Naive thymus-derived CD4-positive, alpha-beta T cell (primary cell): Measurements from ENCODE around the gene SLC25A13. TPM values are rescaled to one million over a fixed set of nuclear protein-coding genes. Genes with fewer than 3 reads are reported as not detected.

Experiments used
- ATAC-seq: fragments of 150-1000 bp; cut with Tn5 transposase; 2 replicates; pipeline ENCODE4 v1.10.0; 2021; ENCODE audit warnings: mild to moderate bottlenecking, moderate library complexity
- CTCF ChIA-PET: fragments of 350-600 bp; sonication (Branson Sonifier 250); formaldehyde crosslinking; loops from one replicate; lab custom pipeline; 2021; ENCODE audit warnings: antibody characterized with exemption; lab: Charles Lee
- POLR2A ChIA-PET: fragments of 350-600 bp; sonication (Branson Sonifier 250); formaldehyde crosslinking; loops from one replicate; lab custom pipeline; 2021; ENCODE audit warnings: antibody characterized with exemption, inconsistent platforms; lab: Charles Lee
- DNase-seq, 9 donors: peaks; one replicate each; pipeline versions ENCODE4 v3.0.0 to v3.0.0-alpha.2; 2020 to 2022; ENCODE audit warnings: mixed read lengths in 1 of 9
- H3K27ac ChIP-seq: one replicate; pipeline ENCODE4 v1.7.0; 2013; ENCODE audit warnings: mild to moderate bottlenecking, low read depth, low read length, moderate library complexity
- H3K27me3 ChIP-seq, 2 donors: one replicate each; pipeline ENCODE4 v1.7.0; 2013; ENCODE audit warnings: low read length in 2 of 2, mild to moderate bottlenecking in 2 of 2, moderate library complexity in 2 of 2; ENCODE audit not compliant: control insufficient read depth in 2 of 2, insufficient read depth in 2 of 2
- H3K36me3 ChIP-seq, 3 experiments: 1 replicate in 2 of 3; 2 replicates in 1 of 3; pipeline ENCODE4 v1.7.0; 2013; ENCODE audit warnings: low read length in 3 of 3, mild to moderate bottlenecking in 3 of 3, moderate library complexity in 1 of 3; ENCODE audit not compliant: insufficient read depth in 3 of 3, control insufficient read depth in 2 of 3
- H3K4me1 ChIP-seq, 2 donors: one replicate each; pipeline ENCODE4 v1.7.0; 2013; ENCODE audit warnings: low read length in 2 of 2, mild to moderate bottlenecking in 2 of 2, moderate library complexity in 1 of 2; ENCODE audit not compliant: control insufficient read depth in 2 of 2, insufficient read depth in 2 of 2
- H3K4me3 ChIP-seq: 2 replicates; pipeline ENCODE4 v1.7.0; 2013; ENCODE audit warnings: mild to moderate bottlenecking, low read length
- H3K9me3 ChIP-seq, 3 experiments: 1 replicate in 2 of 3; 2 replicates in 1 of 3; pipeline ENCODE4 v1.7.0; 2013; ENCODE audit warnings: low read length in 3 of 3; ENCODE audit not compliant: control insufficient read depth in 2 of 3
- H3K27ac Mint-ChIP-seq, 9 donors: one replicate each; pipeline ENCODE4 v1.8.0; 2020 to 2022; ENCODE audit warnings: mixed read lengths in 9 of 9, mild to moderate bottlenecking in 8 of 9, moderate library complexity in 5 of 9, inconsistent platforms in 2 of 9
- H3K27me3 Mint-ChIP-seq, 5 donors: one replicate each; pipeline ENCODE4 v1.8.0; 2021 to 2022; ENCODE audit warnings: mixed read lengths in 5 of 5, mild to moderate bottlenecking in 1 of 5
- H3K36me3 Mint-ChIP-seq, 5 donors: one replicate each; pipeline ENCODE4 v1.8.0; 2020 to 2022; ENCODE audit warnings: mixed read lengths in 5 of 5, mild to moderate bottlenecking in 3 of 5, inconsistent platforms in 1 of 5
- H3K4me1 Mint-ChIP-seq, 7 donors: one replicate each; pipeline ENCODE4 v1.8.0; 2020 to 2022; ENCODE audit warnings: mixed read lengths in 7 of 7, mild to moderate bottlenecking in 3 of 7, inconsistent platforms in 1 of 7
- H3K4me3 Mint-ChIP-seq, 10 donors: one replicate each; pipeline ENCODE4 v1.8.0; 2020 to 2022; ENCODE audit warnings: mild to moderate bottlenecking in 10 of 10, mixed read lengths in 10 of 10, moderate library complexity in 6 of 10, inconsistent platforms in 2 of 10
- H3K9me3 Mint-ChIP-seq, 11 donors: one replicate each; pipeline ENCODE4 v1.8.0; 2020 to 2022; ENCODE audit warnings: mixed read lengths in 11 of 11, mild to moderate bottlenecking in 4 of 11, inconsistent platforms in 1 of 11, moderate library complexity in 1 of 11
- intact Hi-C, 2 donors: fragments of 100-400 bp; cut with micrococcal nuclease; formaldehyde crosslinking; loops; one replicate each; pipeline ENCODE4 v1.15.1; 2023
- microRNA-seq: library from miRNA; unstranded; fragments of <30 nt; microRNA quantifications from one replicate; pipeline ENCODE4 v1.2.0, GENCODE V29; 2022; ENCODE audit warnings: borderline microRNAs expressed
- polyA plus RNA-seq, 2 donors: library from polyadenylated mRNA; unstranded; fragments of 300-500 nt; fragmentation: Illumina TruSeq; gene quantifications; one replicate each; pipeline ENCODE4 v1.2.3, GENCODE V29; 2021
- total RNA-seq, 6 experiments: library from RNA in 5 of 6; stranded (reverse) in 5 of 6; gene quantifications; 1 replicate in 5 of 6; 2 replicates in 1 of 6; pipeline ENCODE4 v1.2.3 and lab custom pipeline; 2021 to 2026

The SLC25A13 gene
- total and polyA plus RNA-seq, 7 experiments from 2014 or later = 5.7 to 22.5 (median 9.1) TPM

DNA sequence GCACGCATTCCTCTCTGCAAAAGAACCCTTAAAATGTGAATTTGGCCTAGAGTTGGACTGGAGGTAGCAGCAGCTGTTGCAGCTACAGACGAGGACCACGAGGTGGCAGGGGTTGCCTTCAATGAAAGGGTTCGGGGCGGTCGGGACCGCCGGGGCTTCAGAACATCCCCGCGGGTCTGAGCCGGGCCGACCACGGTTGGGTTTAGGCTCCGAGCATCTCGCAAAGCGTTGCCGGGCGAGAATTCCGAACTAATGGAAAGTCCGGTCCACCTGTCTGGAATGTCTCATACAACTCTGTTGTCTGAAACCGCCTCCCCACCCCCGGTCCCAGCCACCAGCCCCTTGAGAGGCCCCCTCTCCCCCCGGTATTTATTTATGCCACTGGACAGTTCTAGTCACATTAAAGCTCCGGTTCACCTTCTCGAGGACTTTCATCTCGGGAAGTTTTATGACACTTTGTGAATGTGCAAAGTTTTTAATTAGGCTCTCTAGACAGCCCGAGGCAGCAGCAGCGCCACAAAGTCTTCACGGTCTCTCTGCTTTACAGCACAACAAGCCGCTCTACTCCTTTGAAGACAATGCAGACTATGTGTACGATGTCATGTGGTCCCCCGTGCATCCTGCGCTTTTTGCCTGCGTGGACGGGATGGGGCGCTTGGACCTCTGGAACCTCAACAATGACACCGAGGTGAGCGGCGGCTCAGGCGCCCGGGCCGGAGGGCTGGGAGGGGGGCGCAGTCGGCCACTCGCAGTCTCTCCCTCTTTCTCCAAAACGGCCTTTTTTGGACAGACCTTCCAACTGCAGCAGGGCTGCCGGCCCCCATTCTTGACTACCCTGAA is 246.2 kb downstream of the SLC25A13 start:
- Histone ChIP-seq H3K4me1 (peaks cover 3 to 7% of the 10 kb centered on the region in 2 donors), H3K27me3 (peaks cover 9 to 10% of the 10 kb centered on the region in 2 donors), H3K4me3 (peak overlapping the region; percentile 58), H3K9me3 (no peaks in the 10 kb centered on the region), H3K27ac (no peak overlapping the region), H3K36me3 (no peaks in the 10 kb centered on the region)
- intact Hi-C loops = loop anchor here (1.0 to 10.0 kb wide), 10 partner anchors 10 to 1939 kb away; no protein-coding TSS in a partner anchor
- peaks cover 6 to 12% (median 9%) of the 10 kb centered on the region in 7 donors for H3K4me1 Mint-ChIP-seq
- ChIA-PET POLR2A (no interaction called here), CTCF (interaction anchor here (0.6 to 1.2 kb wide), 3 partner anchors 951 to 954 kb away, joined by 3 to 4 read pairs (median 3); no protein-coding TSS in a partner anchor)
- no peaks in the 10 kb centered on the region for H3K9me3 Mint-ChIP-seq
- DNase-seq (peak; percentile 11 to 54 (median 48)), ATAC-seq (peak; percentile 81)
- H3K36me3 Mint-ChIP-seq = no peaks in the 10 kb centered on the region
- no peak overlapping the region for H3K27ac Mint-ChIP-seq
- peaks cover 49 to 60% (median 55%) of the 10 kb centered on the region in 5 donors for H3K27me3 Mint-ChIP-seq
- H3K4me3 Mint-ChIP-seq = peak overlapping the region; percentile 69 to 92 (median 86)

DNA sequence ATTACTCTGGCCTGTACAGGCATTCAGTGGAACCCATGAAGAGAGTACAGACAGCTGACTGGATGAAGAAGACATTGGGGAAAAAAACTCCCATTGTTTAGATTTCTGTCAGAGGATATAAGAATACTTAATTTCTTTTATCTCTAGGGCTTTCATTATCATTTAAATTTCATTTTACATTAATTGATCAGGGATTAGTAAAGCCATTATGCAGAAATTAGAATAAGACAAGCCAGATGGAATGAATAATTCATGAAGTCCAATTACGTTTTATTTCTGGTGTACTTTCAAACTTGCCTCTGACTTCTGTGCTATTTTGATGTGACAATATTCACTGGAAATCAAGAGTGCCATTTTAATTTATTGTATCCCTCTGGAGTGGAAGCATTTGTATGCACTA is 247.0 kb downstream of the SLC25A13 start:
- Mint-ChIP-seq H3K36me3 (no peaks in the 10 kb centered on the region), H3K4me1 (peaks cover 6 to 12% (median 9%) of the 10 kb centered on the region in 7 donors), H3K9me3 (no peaks in the 10 kb centered on the region), H3K27me3 (peaks cover 40 to 57% (median 51%) of the 10 kb centered on the region in 5 donors), H3K27ac (no peak overlapping the region), H3K4me3 (peak overlapping the region in 5 of 10 donors; percentile 77 to 91 (median 86))
- Histone ChIP-seq H3K36me3 (no peaks in the 10 kb centered on the region), H3K9me3 (no peaks in the 10 kb centered on the region), H3K27ac (no peak overlapping the region), H3K27me3 (peaks cover 9 to 10% of the 10 kb centered on the region in 2 donors), H3K4me1 (peaks cover 3 to 7% of the 10 kb centered on the region in 2 donors), H3K4me3 (no peak overlapping the region)
- DNase-seq (no peak), ATAC-seq (no peak)
- intact Hi-C loops = loop anchor here (1.0 to 10.0 kb wide), 9 partner anchors 159 to 1940 kb away; no protein-coding TSS in a partner anchor
- ChIA-PET CTCF (interaction anchor here (0.6 to 1.2 kb wide), 4 partner anchors 163 to 955 kb away, joined by 3 to 4 read pairs (median 3); no protein-coding TSS in a partner anchor), POLR2A (no interaction called here)

Small RNAs within 50 kb of the gene (microRNA-seq; reads per million reads assigned to microRNA genes)
- gene MIR591 = not detected
